Epithelial cell of esophagus (primary cell): Measurements from ENCODE around the gene CEP104.

ENCODE experiments used
- DNase-seq: peaks from one replicate; pipeline ENCODE4 v3.0.0; 2010; ENCODE audit warnings: low read depth
- H3K4me3 ChIP-seq: 2 replicates; pipeline ENCODE4 v1.5.1; 2011; ENCODE audit warnings: mild to moderate bottlenecking, low read length, control low read depth
- TF ChIP-seq, protein P1 (sequence below): IDR thresholded peaks from 2 replicates; pipeline ENCODE4 v1.5.1; 2011; ENCODE audit warnings: low read depth, mild to moderate bottlenecking, low read length, control low read depth, inconsistent platforms; ENCODE audit not compliant: insufficient read depth; ENCODE audit errors: missing control alignments

CEP104 gene

DNA sequence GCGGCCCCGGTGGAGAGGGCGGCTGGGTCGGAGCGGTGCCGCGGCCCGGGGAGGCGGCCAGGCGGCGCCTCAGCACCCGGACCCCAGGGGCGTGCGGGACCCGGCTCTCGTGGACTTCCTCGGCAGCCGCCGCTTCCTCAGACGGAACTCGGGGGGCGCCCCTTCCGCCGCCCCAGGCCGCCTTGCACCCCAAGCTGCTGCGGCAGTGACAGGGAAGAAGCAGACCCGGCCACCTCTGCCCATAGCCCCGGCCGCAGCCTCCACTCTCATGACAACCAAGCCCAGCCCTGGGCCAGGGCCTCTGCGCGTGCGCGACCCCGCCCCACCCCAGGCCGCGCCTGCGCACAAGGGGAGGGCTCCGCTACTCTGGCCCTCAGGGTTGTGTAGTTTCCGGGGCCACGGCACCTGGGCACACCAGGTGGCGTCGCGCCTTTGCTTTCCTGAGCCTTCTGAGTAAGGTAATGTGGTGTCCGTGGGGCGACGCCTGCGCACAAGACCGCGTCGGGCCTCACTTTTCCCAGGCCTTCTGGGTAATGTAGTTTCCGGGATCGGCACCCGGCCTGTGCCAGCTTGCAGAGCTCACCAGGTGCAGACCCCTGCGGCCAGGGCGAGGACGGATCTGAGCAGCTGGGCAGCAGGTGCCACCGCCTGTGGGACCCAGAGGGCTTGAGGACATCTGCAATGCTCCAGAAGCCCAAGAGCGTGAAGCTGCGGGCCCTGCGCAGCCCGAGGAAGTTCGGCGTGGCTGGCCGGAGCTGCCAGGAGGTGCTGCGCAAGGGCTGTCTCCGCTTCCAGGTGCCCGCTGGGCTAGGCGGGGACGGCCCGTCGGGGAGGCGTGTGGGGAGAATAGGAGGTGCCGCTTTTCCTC lies at the start of gene CEP104, which contains the start of gene DFFB:
Gene CEP104, minus strand, starts transcription at position 289 of the 868 bp plus-strand sequence. CDS start 4,804 bp downstream, outside the sequence.
Gene DFFB, plus strand, starts transcription at position 554 of the 868 bp plus-strand sequence. Its CDS starts 128 bp downstream, at position 682.
- DNase-seq: peak; percentile 99
- peak within 1 kb of the TSS; percentile 88 for H3K4me3 ChIP-seq
- TF ChIP-seq, protein P1, sequence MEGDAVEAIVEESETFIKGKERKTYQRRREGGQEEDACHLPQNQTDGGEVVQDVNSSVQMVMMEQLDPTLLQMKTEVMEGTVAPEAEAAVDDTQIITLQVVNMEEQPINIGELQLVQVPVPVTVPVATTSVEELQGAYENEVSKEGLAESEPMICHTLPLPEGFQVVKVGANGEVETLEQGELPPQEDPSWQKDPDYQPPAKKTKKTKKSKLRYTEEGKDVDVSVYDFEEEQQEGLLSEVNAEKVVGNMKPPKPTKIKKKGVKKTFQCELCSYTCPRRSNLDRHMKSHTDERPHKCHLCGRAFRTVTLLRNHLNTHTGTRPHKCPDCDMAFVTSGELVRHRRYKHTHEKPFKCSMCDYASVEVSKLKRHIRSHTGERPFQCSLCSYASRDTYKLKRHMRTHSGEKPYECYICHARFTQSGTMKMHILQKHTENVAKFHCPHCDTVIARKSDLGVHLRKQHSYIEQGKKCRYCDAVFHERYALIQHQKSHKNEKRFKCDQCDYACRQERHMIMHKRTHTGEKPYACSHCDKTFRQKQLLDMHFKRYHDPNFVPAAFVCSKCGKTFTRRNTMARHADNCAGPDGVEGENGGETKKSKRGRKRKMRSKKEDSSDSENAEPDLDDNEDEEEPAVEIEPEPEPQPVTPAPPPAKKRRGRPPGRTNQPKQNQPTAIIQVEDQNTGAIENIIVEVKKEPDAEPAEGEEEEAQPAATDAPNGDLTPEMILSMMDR: peak; percentile 42

DNA sequence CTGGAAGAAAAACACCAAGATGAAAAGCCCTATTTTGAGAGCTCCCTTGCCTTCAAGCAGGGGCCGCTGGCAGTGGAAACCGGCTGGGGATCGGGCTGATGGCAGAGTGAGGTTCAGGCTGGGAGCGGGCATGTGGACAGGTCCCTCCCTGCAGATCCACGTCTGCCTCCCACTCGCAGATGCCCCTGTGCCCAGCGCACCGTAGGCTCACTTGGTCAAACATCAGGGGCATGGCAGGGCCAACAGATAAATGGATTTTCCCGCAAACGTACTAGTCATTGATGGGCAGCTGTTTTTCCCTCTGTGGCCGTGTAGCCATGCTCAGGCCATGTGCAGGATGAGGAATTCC lies 49.6 kb upstream of the CEP104 start:
- DNase-seq: no peak
- TF ChIP-seq, protein P1: no peak
- no peak overlapping the region for H3K4me3 ChIP-seq

DNA sequence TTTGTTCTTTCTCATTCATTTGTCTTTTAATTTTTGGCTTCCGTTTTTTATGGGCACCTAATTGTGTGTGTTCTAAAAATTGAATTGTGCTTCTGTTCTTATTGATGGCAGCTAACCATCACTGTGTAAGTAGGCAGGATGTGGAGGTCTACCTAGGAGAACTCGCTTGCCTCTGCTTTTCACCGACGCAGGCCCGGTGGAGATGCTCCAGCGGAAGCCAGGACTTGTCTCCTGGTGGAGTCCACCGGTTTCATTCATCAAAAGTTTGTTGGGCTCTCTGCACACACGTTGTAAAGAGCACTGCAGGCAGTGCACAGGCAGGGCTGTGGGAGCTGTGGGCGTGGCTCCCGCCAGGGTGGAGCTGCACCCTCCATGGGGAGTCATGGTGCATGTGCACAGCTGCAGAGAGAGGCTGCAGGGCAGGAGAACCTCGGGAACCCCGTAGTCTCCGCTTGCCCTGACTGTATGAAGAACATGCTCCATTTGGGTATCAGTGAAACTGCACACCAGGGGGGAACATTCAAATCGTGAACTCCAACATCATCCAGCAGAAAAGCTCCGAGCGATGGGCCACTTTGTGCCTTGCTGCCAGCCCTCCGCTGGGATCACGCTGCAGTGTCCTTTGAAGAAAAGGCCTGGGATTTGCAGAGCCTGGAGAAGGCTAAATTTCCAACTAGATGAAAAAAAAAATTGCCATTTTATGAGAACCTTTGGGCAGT lies 49.1 kb upstream of the CEP104 start:
- no peak overlapping the region for H3K4me3 ChIP-seq
- TF ChIP-seq, protein P1: no peak
- DNase-seq: peak; percentile 6

DNA sequence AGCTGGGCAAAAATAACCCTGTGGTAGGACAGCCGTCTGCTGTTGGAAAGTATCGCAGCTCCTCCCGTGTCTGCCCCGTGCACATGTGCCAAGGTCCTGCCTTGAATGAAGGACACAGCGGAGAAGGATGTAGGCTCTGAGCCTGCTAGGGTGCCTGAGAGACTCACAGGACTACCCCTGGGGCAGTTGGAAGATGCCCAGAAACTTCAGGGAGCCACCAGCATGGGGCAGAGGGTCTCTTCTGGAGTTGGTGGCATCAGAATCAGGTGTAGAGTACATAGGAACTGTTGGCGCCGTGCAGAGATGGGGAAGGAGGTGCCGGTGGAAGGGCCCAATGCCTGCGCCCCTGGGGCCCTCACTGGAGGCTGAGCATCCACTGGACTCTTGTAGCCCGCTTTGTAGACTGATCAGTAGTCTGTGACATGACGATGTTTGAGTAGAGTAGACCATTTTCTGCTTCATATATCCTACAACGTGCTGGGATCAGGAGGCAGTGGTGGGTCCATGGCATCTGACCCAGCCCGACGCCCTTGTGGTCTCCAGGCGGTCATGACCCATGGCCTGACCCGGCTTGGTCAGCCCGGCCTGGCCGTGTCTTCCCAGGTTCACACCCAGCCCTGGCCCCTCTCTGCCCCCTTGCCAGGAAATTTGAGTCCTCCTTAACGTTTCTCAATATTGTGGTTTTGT lies 48.4 kb upstream of the CEP104 start:
- DNase-seq: no peak
- TF ChIP-seq, protein P1: no peak

DNA sequence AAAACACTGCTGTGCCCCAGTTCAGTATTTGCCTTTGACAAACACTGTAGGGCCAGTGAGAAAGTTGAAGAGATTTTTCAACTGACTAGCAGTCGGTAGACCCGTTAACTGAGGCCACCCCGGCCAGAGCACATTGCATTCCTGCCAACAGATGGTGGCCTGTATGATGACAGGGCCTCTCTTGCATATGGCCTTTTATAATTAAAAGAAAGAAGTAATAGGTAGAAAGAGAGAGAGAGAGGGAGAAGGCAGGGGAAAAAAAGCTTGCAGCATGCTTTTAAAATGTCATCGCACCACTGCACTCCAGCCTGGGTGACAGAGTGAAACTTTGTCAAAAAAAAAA lies 47.8 kb upstream of the CEP104 start:
- TF ChIP-seq, protein P1: no peak
- no peak for DNase-seq
- no peak overlapping the region for H3K4me3 ChIP-seq

More for the DNA sequence above, 48.4 kb upstream of the CEP104 start:
- H3K4me3 ChIP-seq: no peak overlapping the region

DNA sequence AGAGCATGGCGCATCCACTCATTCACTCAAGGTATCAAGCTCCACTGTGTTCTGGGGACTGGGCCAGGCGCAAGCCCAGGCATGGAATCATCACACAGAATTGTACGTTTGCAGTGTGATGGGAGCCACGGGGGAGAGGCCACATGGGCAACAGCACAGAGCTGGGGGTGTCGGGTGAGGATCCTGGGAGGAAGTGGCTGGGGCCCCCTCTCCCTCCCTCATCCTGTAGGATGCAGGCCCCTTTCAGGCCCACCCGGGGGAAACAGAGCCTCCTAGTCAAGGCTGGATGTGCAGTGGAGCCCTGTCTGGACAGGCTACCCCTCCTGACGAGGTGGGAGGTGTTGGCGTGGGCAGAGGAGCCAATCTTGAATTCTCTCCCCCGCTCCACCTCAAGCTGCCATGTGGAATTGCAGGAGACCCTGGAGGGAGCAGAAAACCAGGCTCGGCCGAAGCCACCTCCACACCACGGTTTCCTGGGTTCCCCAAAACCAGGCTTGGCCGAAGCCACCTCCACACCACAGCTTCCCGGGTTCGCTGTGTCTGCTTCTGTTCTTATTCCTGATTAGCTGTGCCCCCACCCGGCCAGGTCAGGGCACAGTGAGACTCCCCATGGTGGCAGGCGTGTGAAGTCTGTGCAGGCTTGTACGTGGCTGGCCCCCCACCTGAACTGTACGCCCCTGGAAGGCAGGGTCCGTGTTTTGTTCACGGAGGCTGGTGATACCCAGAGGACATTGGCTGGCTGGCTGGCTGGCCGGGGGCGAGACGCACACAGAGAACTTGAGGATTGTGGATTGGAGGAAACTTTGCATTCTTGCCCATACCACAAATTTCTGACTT lies 47.2 kb upstream of the CEP104 start:
- TF ChIP-seq, protein P1: no peak
- no peak for DNase-seq
- H3K4me3 ChIP-seq: no peak overlapping the region
